Stimulated activated CD8-positive, alpha-beta memory T cell treated with anti-CD3 and anti-CD28 coated beads, Interleukin-4, amount 100 ng/mL, for 24 hours (primary cell): Measurements from ENCODE around the gene SVOP.
"Not testable (repeated sequence)": the region's sequence is repeated elsewhere in the genome, so short reads cannot be mapped to it uniquely, and the experiment has no call there.

Experiments used
- DNase-seq: peaks from one replicate; pipeline ENCODE4 v3.0.0-alpha.2; 2020; ENCODE audit warnings: low read depth

The SVOP gene

GRCh38 chr12:109029411-109029810 lies 8.5 kb upstream of the SVOP start:
- DNase-seq = no peak

DNA sequence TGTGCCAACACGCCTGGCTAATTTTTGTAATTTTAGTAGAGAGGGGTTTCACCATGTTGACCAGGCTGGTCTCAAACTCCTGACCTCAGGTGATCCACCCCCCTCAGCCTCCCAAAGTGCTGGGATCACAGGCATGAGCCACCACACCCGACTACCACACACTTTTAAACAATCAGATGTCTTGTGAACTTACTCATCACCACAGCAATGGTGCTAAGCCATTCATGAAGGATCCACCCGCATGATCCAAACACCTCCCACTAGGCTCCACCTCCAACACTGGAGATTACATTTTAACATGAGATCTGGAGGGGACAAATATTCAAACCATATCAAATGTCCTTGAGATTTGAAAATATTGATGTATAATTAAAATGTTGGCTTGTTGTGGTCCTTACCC lies 7.8 kb upstream of the SVOP start:
- not testable (repeated sequence) for DNase-seq

DNA sequence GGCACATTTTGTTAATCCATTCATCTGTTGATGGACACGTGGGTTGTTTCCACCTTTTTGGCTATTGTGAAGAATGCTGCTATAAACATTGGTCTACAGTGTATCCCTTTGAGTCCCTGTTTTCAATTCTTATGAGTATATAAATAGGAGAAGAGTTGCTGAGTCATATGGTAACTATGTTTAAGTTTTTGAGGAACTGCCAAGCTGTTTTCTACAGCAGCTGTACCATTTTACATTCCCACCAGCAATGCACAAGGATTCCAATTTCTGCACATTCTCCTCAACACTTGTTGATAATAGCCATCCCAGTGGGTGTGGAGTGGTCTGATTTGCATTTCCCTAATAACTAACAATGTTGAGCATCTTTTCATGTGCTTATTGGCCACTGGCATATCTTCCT lies 6.9 kb upstream of the SVOP start:
- no peak for DNase-seq

GRCh38 chr12:109020146-109020795 lies 597 bp downstream of the SVOP start:
- DNase-seq = no peak

GRCh38 chr12:109018296-109018695 lies 2.6 kb downstream of the SVOP start:
- no peak for DNase-seq

DNA sequence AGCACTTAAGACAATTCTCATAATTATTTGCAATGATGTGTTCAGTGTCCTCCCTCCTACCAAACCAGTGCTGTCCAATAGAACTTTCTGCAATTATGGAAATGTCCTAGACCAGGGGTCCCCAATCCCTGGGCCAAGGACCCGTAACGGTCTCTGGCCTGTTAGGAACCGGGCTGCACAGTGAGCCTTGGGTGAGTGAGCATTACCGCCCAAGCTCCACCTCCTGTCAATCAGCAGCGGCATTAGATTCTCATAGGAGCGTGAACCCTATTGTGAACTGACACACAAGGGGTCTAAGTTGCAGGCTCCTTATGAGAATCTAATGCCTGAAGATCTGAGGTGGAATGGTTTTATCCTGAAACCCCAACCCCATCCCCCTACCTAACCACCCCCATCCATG lies 3.9 kb downstream of the SVOP start:
- no peak for DNase-seq

DNA sequence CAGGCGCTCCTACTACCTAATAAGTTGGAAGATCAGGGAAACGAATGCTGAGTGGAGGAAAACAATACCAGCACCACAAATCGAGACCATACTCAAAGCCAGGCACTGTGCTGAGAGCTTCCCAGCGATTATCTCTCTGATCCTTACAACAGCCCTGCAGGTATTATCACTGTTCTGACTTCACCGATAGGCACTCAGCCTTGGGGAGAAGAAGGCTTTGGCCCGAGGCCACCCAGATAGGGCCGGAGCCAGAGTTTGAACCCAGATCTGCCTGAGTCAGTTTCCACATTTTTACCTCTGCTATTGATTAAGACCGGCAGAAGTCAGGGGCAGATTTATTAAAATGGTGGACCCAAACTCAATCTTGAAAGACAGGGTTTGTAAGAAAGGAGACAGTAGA lies 4.9 kb downstream of the SVOP start:
- no peak for DNase-seq

GRCh38 chr12:109014984-109015765 lies 5.7 kb downstream of the SVOP start:
- DNase-seq = no peak

DNA sequence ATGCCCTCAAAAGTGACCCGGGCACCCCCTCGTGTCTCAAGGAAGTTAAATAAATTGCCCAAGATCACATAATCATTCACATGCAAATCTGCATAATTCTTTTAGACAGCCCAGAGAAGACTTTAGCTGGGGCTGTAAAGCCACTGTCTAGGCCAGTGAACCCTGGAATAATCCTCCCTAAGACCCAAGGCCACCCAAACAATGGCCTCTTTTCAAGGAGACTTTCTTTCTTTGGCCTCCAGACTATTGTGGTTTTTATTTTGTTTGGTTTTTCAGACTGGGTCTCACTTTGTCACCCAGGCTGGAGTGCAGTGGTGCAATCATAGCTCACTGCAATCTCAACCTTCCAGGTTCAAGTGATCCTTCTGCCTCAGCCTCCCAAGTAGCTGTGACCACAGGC lies 10.6 kb downstream of the SVOP start:
- DNase-seq = no peak

- DNase-seq = no peak
These were observed 11.1 kb downstream of the SVOP start for GRCh38 chr12:109009766-109010165.

GRCh38 chr12:109004017-109004416 lies 16.9 kb downstream of the SVOP start:
- no peak for DNase-seq

DNA sequence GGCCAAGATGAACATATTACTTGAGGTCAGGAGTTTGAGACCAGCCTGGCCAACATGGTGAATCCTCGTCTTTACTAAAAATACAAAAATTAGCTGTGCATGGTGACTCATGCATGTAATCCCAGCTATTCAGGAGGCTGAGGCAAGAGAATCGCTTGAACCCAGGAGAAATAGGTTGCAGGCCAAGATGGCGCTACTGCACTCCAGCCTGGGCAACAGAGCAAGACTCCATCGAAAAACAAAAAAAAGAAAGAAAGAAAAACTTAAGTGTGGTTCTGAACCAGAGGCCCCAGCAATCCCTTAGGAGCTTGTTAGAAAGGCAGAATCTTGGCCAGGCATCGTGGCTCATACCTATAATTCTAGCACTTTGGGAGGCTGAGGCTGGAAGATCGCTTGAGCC lies 24.5 kb downstream of the SVOP start:
- DNase-seq = no peak

DNA sequence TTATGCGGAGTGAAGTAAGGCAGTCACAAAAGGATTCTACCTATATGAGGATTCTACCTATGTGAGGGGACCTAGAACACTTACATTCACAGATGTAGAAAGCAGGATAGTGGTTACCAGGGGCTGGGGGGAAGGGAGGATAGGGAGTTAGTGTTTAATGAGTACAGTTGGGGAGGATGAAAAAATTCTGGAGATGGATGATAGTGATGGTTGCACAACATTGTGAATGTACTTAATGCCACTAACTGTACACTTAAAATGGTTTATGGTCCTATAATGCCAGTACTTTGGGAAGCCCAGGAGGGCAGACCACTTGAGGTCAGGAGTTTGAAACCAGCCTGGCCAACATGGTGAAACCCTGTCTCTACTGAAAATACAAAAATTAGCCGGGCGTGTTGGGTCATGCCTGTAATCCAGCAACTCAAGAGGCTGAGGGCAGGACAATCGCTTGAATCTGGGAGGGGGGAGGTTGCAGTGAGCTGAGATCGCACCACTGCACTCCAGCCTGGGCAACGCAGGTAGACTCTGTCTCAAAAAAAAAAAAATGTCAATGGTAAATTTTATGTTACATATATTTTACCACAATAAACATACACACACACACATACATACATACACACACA lies 25.4 kb downstream of the SVOP start:
- DNase-seq = no peak

- DNase-seq = not testable (repeated sequence)
These were observed 30.8 kb downstream of the SVOP start for GRCh38 chr12:108990103-108990502.

DNA sequence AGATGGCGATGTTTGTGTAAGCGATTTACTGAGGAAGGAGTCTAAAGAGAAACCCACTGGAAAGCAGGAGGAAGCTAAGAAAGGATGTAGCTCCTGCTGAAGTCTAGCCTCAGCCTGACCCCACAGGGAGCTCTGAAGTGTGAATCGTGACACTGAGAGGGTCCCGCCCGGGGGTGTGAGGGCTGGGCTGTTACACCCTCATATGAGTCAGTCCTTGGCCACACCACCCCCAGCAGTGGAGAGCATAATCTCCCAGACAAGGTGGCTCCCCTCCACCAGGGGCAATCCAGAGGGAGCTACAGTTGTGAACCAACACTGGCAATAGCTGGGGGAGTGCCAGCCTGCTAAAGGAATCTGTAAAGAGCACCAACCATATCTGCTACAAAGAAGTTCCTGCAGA lies 31.5 kb downstream of the SVOP start:
- no peak for DNase-seq

GRCh38 chr12:108985750-108986149 lies 35.1 kb downstream of the SVOP start:
- no peak for DNase-seq

DNA sequence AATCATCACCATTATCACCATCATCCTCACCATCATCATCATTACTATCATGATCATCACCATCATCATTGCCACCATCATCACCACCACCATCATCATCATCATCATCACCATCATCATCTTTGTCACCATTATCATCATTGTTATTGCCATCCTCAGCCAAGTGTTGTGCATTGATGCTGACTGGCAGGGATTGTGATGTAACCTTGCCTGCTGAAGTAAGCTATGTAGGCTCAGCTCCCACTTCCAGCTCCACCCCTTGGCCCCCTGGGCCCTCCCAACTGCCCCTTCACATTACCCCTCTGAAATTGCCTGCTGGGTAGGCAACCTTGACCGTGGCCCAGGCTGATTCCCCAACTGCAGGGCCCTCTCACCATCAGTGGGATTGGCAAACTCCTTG lies 37.6 kb downstream of the SVOP start:
- no peak for DNase-seq

DNA sequence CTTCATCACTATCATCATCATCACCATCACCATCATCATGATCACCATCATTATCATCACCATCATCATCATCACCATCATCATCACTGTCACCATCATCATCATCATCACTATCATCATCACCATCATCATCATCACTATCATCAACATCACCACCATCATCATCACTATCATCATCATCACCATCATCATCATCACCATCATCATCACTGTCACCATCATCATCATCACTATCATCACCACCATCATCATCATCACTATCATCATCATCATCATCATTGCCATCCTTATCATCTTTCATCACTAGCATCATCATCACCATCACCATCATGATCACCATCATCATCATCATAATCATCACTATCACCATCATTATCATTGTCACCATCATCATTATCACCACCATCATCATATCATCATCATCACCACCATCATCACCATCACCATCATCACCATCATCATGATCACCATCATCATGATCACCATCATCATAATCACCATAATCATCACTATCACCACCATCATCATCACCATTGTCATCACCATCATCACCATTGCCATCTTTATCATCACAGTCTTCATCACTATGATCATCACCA lies 38.1 kb downstream of the SVOP start:
- no peak for DNase-seq

- DNase-seq = no peak
These were observed 39.0 kb downstream of the SVOP start for GRCh38 chr12:108981835-108982234.

DNA sequence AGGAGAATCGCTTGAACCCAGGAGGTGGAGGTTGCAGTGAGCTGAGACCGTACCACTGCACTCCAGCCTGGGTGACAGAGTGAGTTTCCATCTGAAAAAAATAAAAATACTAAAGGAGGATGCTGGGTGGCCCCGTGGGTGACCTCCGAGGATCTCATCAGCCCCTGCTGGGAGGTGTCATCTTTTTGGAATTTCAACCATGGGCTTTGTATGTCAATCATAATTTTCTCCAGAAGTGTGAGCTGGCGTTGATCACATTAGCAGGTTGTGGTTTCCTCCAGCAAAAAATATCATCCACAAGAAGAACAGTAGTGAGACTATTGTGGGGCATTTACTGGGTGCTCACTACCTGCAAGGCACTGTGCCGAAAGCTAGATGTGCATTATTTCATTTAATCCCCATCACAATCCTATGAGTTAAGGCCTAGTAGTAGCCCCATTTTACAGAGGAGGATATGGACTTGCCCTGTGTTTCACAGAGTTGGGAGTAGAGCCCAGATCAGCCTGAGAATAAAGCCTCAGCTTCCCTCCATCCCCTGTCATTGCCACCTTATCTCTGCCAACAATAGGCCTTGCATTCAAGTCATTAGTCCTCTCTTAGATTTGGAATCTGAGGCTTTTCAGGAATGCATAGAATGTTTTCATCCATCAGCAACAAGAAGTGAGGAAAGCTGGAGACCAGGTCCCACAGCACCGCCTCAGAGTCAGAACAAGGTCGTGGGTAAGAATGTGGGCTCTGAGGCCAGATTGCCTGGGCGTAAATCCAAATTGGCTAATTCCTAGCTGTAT lies 39.8 kb downstream of the SVOP start:
- no peak for DNase-seq

DNA sequence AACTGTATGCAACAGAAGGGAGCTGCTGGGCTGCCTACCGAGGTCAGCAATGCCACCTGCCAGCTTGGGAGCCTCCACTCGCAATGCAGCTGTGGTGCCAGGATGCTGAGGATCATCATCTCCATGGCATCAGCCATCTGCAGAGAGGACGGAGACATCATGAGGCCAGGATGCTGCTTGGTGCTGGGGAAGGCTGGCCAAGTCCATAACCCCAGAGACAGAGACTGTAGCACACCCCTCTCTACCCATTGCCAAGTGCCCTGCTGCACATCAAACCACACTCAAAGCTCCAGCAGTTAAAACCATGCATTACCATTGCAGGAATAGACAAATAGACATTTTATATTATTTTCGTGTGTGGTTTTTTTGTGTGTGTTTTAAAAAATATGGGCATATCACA lies 43.5 kb downstream of the SVOP start:
- no peak for DNase-seq

GRCh38 chr12:108975024-108975593 lies 45.8 kb downstream of the SVOP start:
- no peak for DNase-seq
